Muscle layer of duodenum (tissue), 2 donors: ENCODE measurements around the gene SNX8.

Experiments used
- H3K27ac ChIP-seq: one replicate; pipeline ENCODE4 v1.7.0; 2013; ENCODE audit warnings: mild to moderate bottlenecking, low read length
- H3K27me3 ChIP-seq: one replicate; pipeline ENCODE4 v1.7.0; 2013; ENCODE audit warnings: low read depth, mild to moderate bottlenecking, control low read depth, low read length
- H3K36me3 ChIP-seq, 2 donors: one replicate each; pipeline ENCODE4 v1.7.0; 2013; ENCODE audit warnings: low read length in 2 of 2, control low read depth in 1 of 2, mild to moderate bottlenecking in 1 of 2; ENCODE audit not compliant: insufficient read depth in 2 of 2, control insufficient read depth in 1 of 2
- H3K4me1 ChIP-seq, 2 donors: one replicate each; pipeline ENCODE4 v1.7.0; 2013; ENCODE audit warnings: low read length in 2 of 2, mild to moderate bottlenecking in 2 of 2, control low read depth in 1 of 2, moderate library complexity in 1 of 2; ENCODE audit not compliant: insufficient read depth in 2 of 2, control insufficient read depth in 1 of 2
- H3K4me3 ChIP-seq, 2 donors: one replicate each; pipeline ENCODE4 v1.7.0; 2013; ENCODE audit warnings: low read length in 2 of 2, low read depth in 1 of 2, mild to moderate bottlenecking in 1 of 2
- H3K9me3 ChIP-seq, 2 donors: one replicate each; pipeline ENCODE4 v1.7.0; 2013; ENCODE audit warnings: low read length in 2 of 2, control low read depth in 1 of 2, mild to moderate bottlenecking in 1 of 2; ENCODE audit not compliant: control insufficient read depth in 1 of 2
- donor health status: healthy.

SNX8 gene

GRCh38 chr7:2249744-2250323 lies 64.4 kb downstream of the SNX8 start:
- Histone ChIP-seq H3K27ac (no peak overlapping the region), H3K9me3 (no peaks in the 10 kb centered on the region), H3K4me1 (peaks cover 3 to 8% of the 10 kb centered on the region in 2 donors), H3K4me3 (no peak overlapping the region), H3K36me3 (peaks cover 0 to 29% of the 10 kb centered on the region in 2 donors), H3K27me3 (no peaks in the 10 kb centered on the region)

DNA sequence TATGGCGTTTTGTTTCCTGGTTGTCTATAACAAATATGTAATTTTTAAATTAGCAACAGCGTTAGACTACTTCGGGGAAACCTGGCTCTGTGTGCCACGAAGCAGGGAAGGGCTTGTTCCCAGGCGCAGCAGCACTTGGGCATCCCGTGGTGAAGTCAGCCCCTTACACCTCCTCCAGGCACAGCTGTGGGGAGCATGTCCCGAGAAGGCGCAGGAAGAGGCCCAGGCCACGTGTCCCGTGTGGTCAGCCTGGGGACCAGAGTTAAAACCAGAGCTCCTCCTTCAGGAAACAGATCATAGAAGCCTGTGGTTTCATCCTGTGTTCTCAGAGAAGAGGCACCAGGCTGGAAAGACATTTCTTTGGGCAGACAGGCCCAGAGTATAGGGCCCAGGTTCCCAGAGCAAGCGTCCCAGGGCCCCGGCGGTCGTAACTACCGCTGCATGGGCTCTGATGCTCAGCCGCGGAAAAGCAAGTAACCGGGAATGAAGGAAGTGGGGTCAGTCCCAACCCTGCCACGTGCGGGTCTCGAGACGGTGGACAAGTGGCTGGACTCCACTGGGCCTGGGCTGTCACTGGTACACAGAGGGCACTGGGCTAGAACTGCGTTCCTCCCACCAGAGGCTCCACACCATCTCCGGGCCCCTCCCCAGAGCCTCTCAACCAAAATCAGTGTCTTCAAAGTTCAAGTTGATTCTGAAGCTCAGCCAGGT lies 65.1 kb downstream of the SNX8 start:
- no peak overlapping the region for H3K4me3 ChIP-seq
- peak overlapping the region; percentile 23 for H3K27ac ChIP-seq
- H3K36me3 ChIP-seq = peaks cover 0 to 22% of the 10 kb centered on the region in 2 donors
- peaks cover 3 to 8% of the 10 kb centered on the region in 2 donors for H3K4me1 ChIP-seq
- no peaks in the 10 kb centered on the region for H3K9me3 ChIP-seq
- H3K27me3 ChIP-seq = no peaks in the 10 kb centered on the region

GRCh38 chr7:2247141-2247995 lies 66.9 kb downstream of the SNX8 start:
- Histone ChIP-seq H3K27me3 (no peaks in the 10 kb centered on the region), H3K4me3 (no peak overlapping the region), H3K36me3 (peaks cover 0 to 13% of the 10 kb centered on the region in 2 donors), H3K4me1 (peaks cover 3 to 17% of the 10 kb centered on the region in 2 donors), H3K27ac (no peak overlapping the region), H3K9me3 (no peaks in the 10 kb centered on the region)

- H3K4me1 ChIP-seq = peaks cover 3 to 24% of the 10 kb centered on the region in 2 donors
- no peak overlapping the region for H3K27ac ChIP-seq
- H3K36me3 ChIP-seq = peaks cover 0 to 10% of the 10 kb centered on the region in 2 donors
- no peak overlapping the region for H3K4me3 ChIP-seq
- H3K27me3 ChIP-seq = no peaks in the 10 kb centered on the region
- H3K9me3 ChIP-seq = no peaks in the 10 kb centered on the region
These were observed 68.2 kb downstream of the SNX8 start for GRCh38 chr7:2245883-2246675.

- H3K4me1 ChIP-seq = peaks cover 3 to 31% of the 10 kb centered on the region in 2 donors
- no peak overlapping the region for H3K27ac ChIP-seq
- peaks cover 0 to 7% of the 10 kb centered on the region in 2 donors for H3K36me3 ChIP-seq
- H3K9me3 ChIP-seq = no peaks in the 10 kb centered on the region
- H3K27me3 ChIP-seq = no peaks in the 10 kb centered on the region
- no peak overlapping the region for H3K4me3 ChIP-seq
These were observed 69.7 kb downstream of the SNX8 start for GRCh38 chr7:2244404-2244995.

GRCh38 chr7:2243458-2243857 lies 70.8 kb downstream of the SNX8 start:
- Histone ChIP-seq H3K4me3 (no peak overlapping the region), H3K9me3 (no peaks in the 10 kb centered on the region), H3K27me3 (no peaks in the 10 kb centered on the region), H3K4me1 (peaks cover 0 to 22% of the 10 kb centered on the region in 2 donors), H3K27ac (no peak overlapping the region), H3K36me3 (peaks cover under 1 to 8% of the 10 kb centered on the region in 2 donors)

GRCh38 chr7:2242541-2243429 lies 71.5 kb downstream of the SNX8 start:
- peak overlapping the region; percentile 71 to 100 for H3K4me3 ChIP-seq
- no peaks in the 10 kb centered on the region for H3K9me3 ChIP-seq
- no peaks in the 10 kb centered on the region for H3K27me3 ChIP-seq
- peaks cover 7 to 15% of the 10 kb centered on the region in 2 donors for H3K36me3 ChIP-seq
- peak overlapping the region; percentile 8 for H3K27ac ChIP-seq
- H3K4me1 ChIP-seq = peaks cover 0 to 22% of the 10 kb centered on the region in 2 donors

DNA sequence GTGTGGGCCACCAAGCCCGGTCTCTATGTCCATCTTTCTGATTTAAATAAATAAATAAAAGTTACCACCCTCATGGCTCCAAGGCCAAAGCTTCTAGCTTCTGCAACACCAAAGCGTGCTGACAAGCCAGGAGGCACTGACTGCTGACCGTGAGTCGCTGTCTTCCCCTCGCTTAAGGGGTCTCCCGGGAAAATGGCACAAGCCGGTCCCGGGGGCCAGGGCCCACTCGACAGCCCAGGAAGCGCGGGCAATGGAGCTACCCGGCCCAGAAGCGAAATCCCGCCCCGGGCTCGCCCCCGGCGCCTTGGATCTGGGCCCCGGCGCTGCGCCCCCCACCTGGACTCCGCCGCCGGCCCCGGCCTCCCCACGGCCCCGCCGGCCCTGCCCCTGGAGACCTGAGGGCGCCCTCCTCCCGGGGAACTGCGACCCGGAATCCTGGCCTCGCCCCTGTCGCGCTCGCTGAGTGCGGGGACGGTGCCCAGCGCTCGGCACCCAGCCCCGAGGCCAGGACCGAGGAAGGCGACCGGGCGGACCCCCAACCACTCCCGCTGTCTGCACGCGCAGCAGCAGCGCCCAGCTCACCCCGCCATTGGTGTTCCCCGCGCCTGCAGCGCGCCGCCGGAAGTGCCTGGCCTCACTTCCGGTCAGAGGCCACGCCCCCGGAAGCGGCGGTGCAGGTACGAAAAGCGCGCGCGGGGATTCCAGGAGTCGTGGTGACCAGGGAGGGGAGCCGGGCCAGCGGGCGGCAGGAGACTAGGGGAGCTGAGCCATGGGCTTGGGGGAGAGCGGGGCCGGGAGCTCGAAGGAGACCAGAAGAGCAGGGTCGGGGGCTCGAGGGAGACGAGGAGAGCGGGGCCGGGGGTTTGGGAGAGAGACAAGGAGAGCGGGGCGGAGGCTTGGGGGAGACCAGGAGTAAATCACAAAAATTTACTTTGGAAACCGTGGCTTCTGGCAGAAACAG lies 72.4 kb downstream of the SNX8 start, which contains the start of the genes MRM2 and NUDT1:
MRM2 (minus strand) TSS at position 626 of the 961 bp plus-strand sequence; CDS start at position 590, 36 bp downstream.
NUDT1 (plus strand) TSS at position 647 of the 961 bp plus-strand sequence. CDS start 2,349 bp downstream, outside the sequence.
- H3K27ac ChIP-seq = peak within 1 kb of the TSS; percentile 8
- no peaks in the 10 kb centered on the region for H3K9me3 ChIP-seq
- peaks cover 12 to 24% of the 10 kb centered on the region in 2 donors for H3K36me3 ChIP-seq
- H3K4me3 ChIP-seq = peak within 1 kb of the TSS; percentile 71 to 100
- H3K4me1 ChIP-seq = peaks cover 0 to 22% of the 10 kb centered on the region in 2 donors
- H3K27me3 ChIP-seq = no peaks in the 10 kb centered on the region

- Histone ChIP-seq H3K36me3 (peaks cover 30 to 39% of the 10 kb centered on the region in 2 donors), H3K27ac (no peak overlapping the region), H3K27me3 (no peaks in the 10 kb centered on the region), H3K9me3 (no peaks in the 10 kb centered on the region), H3K4me1 (peaks cover 0 to 22% of the 10 kb centered on the region in 2 donors), H3K4me3 (no peak overlapping the region)
These were observed 75.0 kb downstream of the SNX8 start for GRCh38 chr7:2239242-2239641.
